Measurements from ENCODE around the gene CERKL. TPM values are rescaled to one million over a fixed set of nuclear protein-coding genes. Genes with fewer than 3 reads are reported as not detected.

CERKL gene
- total RNA-seq, 2 donors from 2014 or later = not detected

DNA sequence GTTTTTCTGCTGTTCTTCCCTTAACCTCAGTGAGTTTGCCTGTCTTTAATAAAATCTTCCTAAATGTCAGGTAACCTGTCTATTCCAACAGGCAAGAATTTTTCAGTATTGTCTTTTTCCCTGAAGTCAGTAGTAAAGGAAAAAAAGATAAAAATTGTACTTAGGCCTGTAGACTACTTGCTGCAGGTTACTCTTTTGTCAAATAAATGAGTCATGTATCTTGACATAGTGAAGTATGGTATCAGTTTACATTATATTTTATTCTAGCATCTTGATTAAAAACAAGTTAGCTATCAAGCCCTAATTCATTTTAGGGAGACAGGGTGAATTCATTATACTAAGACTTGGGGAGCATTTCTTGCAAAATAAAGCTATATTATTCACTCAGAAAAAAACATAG, 139.9 kb downstream of the CERKL start:
- H3K27me3 ChIP-seq = no peaks in the 10 kb centered on the region
- no peaks in the 10 kb centered on the region for H3K9me3 ChIP-seq
- H3K4me1 ChIP-seq = no peaks in the 10 kb centered on the region
- H3K27ac ChIP-seq = no peak overlapping the region
- no peaks in the 10 kb centered on the region for H3K36me3 ChIP-seq
- TF ChIP-seq, protein P1, sequence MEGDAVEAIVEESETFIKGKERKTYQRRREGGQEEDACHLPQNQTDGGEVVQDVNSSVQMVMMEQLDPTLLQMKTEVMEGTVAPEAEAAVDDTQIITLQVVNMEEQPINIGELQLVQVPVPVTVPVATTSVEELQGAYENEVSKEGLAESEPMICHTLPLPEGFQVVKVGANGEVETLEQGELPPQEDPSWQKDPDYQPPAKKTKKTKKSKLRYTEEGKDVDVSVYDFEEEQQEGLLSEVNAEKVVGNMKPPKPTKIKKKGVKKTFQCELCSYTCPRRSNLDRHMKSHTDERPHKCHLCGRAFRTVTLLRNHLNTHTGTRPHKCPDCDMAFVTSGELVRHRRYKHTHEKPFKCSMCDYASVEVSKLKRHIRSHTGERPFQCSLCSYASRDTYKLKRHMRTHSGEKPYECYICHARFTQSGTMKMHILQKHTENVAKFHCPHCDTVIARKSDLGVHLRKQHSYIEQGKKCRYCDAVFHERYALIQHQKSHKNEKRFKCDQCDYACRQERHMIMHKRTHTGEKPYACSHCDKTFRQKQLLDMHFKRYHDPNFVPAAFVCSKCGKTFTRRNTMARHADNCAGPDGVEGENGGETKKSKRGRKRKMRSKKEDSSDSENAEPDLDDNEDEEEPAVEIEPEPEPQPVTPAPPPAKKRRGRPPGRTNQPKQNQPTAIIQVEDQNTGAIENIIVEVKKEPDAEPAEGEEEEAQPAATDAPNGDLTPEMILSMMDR (IDR thresholded peaks at IDR 0.05) = no peak
- no peak overlapping the region for H3K4me3 ChIP-seq
- DNase-seq (ENCODE audit: low spot score) = no peak

GRCh38 chr2:181515719-181516118, 141.2 kb downstream of the CERKL start:
- DNase-seq (ENCODE audit: low spot score) = no peak
- Histone ChIP-seq H3K36me3 (no peaks in the 10 kb centered on the region), H3K27ac (no peak overlapping the region), H3K9me3 (no peaks in the 10 kb centered on the region), H3K27me3 (no peaks in the 10 kb centered on the region), H3K4me3 (no peak overlapping the region), H3K4me1 (no peaks in the 10 kb centered on the region)
- TF ChIP-seq, protein P1 (IDR thresholded peaks at IDR 0.05) = no peak

DNA sequence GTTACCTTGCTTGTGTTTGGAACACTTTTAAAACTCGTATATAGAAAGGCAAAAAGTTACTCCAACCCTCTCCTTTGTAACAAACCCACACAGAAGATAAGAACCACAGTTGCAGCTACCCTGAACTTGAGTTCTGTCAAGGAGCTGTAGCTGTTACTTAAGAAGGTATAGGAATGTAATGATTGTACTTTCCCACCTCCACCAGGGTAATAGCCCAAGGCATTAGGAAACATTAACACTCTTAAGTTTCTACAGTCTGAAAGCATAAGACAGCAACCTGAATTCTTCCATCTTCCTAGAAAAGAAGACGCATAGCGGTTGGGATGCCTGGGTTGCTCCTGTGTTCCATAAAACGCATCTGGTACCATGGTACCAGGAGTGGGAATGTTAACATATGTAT, 156.7 kb downstream of the CERKL start:
- Histone ChIP-seq H3K27me3 (no peaks in the 10 kb centered on the region), H3K27ac (no peak overlapping the region)

DNA sequence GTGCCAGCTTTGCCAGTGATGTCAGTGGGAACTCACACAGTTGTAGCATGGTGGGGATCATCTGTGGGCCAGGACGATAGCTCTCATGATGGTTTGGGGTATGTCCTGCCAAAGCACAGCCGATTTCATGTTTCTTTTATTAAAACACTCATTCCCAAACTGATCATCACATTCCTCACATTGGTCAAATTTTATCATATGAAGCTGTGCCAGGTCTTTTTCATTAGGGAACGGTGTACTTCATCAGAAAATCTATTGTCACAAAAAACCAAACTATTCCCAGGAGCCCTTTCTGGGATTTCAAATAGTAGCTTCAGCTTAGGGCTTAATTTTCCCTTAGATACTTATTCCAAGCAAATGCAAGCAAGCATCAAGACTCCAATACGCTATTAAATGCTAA, 157.7 kb downstream of the CERKL start:
- TF ChIP-seq, protein P1 (IDR thresholded peaks at IDR 0.05) = no peak
- no peaks in the 10 kb centered on the region for H3K27me3 ChIP-seq
- DNase-seq (ENCODE audit: low spot score) = no peak
- H3K4me1 ChIP-seq = no peaks in the 10 kb centered on the region
- H3K4me3 ChIP-seq = no peak overlapping the region
- no peaks in the 10 kb centered on the region for H3K9me3 ChIP-seq
- no peaks in the 10 kb centered on the region for H3K36me3 ChIP-seq
- no peak overlapping the region for H3K27ac ChIP-seq

More for the DNA sequence above, 156.7 kb downstream of the CERKL start:
- DNase-seq (ENCODE audit: low spot score) = no peak
- H3K4me3 ChIP-seq = no peak overlapping the region
- H3K4me1 ChIP-seq = no peaks in the 10 kb centered on the region
- H3K9me3 ChIP-seq = no peaks in the 10 kb centered on the region
- TF ChIP-seq, protein P1 (IDR thresholded peaks at IDR 0.05) = no peak
- no peaks in the 10 kb centered on the region for H3K36me3 ChIP-seq

Other genes starting within 250 kb of the CERKL start
- gene ITGA4, start 199.7 kb downstream of the CERKL start, total RNA-seq = 1 to 10 TPM in 1 of 2 donors, under 1 TPM in 1; 0.96 to 1.8 TPM
- not detected for gene NEUROD1, start 23.4 kb upstream of the CERKL start, total RNA-seq
- gene ITPRID2, start 234.6 kb upstream of the CERKL start, total RNA-seq = 10 to 100 TPM; 52.0 to 56.5 TPM

Measured in right atrium auricular region (tissue), 2 donors.